ENCODE data around the gene VTCN1.
"Not testable (repeated sequence)": the region's sequence is repeated elsewhere in the genome, so short reads cannot be mapped to it uniquely, and the experiment has no call there.

VTCN1 gene

GRCh38 chr1:117107364-117107763 is 103.4 kb downstream of the VTCN1 start:
- DNase-seq, result no peak
- no peaks in the 10 kb centered on the region for H3K4me1 ChIP-seq (ENCODE audit: control insufficient read depth, insufficient read depth, low read length, poor library complexity, severe bottlenecking)
- H3K4me3 ChIP-seq (ENCODE audit: insufficient read depth, low read depth, low read length, poor library complexity, severe bottlenecking), result no peak overlapping the region
- no peaks in the 10 kb centered on the region for H3K36me3 ChIP-seq (ENCODE audit: control insufficient read depth, insufficient read depth, low read length)
- no peaks in the 10 kb centered on the region for H3K9me3 ChIP-seq (ENCODE audit: control insufficient read depth, low read length)
- no peak overlapping the region for H3K27ac ChIP-seq (ENCODE audit: insufficient read depth, low read length, poor library complexity, severe bottlenecking)
- H3K27me3 ChIP-seq (replicated peaks; ENCODE audit: control insufficient read depth, insufficient read depth, low read length, poor library complexity, severe bottlenecking), result no peaks in the 10 kb centered on the region

GRCh38 chr1:117106478-117106877 is 104.2 kb downstream of the VTCN1 start:
- Histone ChIP-seq H3K36me3 (ENCODE audit: control insufficient read depth, insufficient read depth, low read length) (no peaks in the 10 kb centered on the region), H3K27ac (ENCODE audit: insufficient read depth, low read length, poor library complexity, severe bottlenecking) (no peak overlapping the region)
- DNase-seq, result no peak

GRCh38 chr1:117105722-117106121 is 105.0 kb downstream of the VTCN1 start:
- no peaks in the 10 kb centered on the region for H3K4me1 ChIP-seq (ENCODE audit: control insufficient read depth, insufficient read depth, low read length, poor library complexity, severe bottlenecking)
- H3K27ac ChIP-seq (ENCODE audit: insufficient read depth, low read length, poor library complexity, severe bottlenecking), result no peak overlapping the region
- H3K9me3 ChIP-seq (ENCODE audit: control insufficient read depth, low read length), result no peaks in the 10 kb centered on the region
- no peaks in the 10 kb centered on the region for H3K27me3 ChIP-seq (replicated peaks; ENCODE audit: control insufficient read depth, insufficient read depth, low read length, poor library complexity, severe bottlenecking)
- H3K4me3 ChIP-seq (ENCODE audit: insufficient read depth, low read depth, low read length, poor library complexity, severe bottlenecking), result no peak overlapping the region
- no peak for DNase-seq
- peaks cover 2% of the 10 kb centered on the region for H3K36me3 ChIP-seq (ENCODE audit: control insufficient read depth, insufficient read depth, low read length)

More at GRCh38 chr1:117106478-117106877, 104.2 kb downstream of the VTCN1 start:
- Histone ChIP-seq H3K4me1 (ENCODE audit: control insufficient read depth, insufficient read depth, low read length, poor library complexity, severe bottlenecking) (no peaks in the 10 kb centered on the region), H3K9me3 (ENCODE audit: control insufficient read depth, low read length) (no peaks in the 10 kb centered on the region), H3K27me3 (replicated peaks; ENCODE audit: control insufficient read depth, insufficient read depth, low read length, poor library complexity, severe bottlenecking) (no peaks in the 10 kb centered on the region), H3K4me3 (ENCODE audit: insufficient read depth, low read depth, low read length, poor library complexity, severe bottlenecking) (no peak overlapping the region)

- Histone ChIP-seq H3K36me3 (ENCODE audit: control insufficient read depth, insufficient read depth, low read length) (peaks cover 9% of the 10 kb centered on the region), H3K9me3 (ENCODE audit: control insufficient read depth, low read length) (no peaks in the 10 kb centered on the region), H3K27ac (ENCODE audit: insufficient read depth, low read length, poor library complexity, severe bottlenecking) (no peak overlapping the region), H3K4me1 (ENCODE audit: control insufficient read depth, insufficient read depth, low read length, poor library complexity, severe bottlenecking) (no peaks in the 10 kb centered on the region), H3K4me3 (ENCODE audit: insufficient read depth, low read depth, low read length, poor library complexity, severe bottlenecking) (no peak overlapping the region), H3K27me3 (replicated peaks; ENCODE audit: control insufficient read depth, insufficient read depth, low read length, poor library complexity, severe bottlenecking) (no peaks in the 10 kb centered on the region)
- no peak for DNase-seq
These were observed 105.7 kb downstream of the VTCN1 start for GRCh38 chr1:117104986-117105385.

GRCh38 chr1:117101858-117102257 is 108.9 kb downstream of the VTCN1 start:
- H3K36me3 ChIP-seq (ENCODE audit: control insufficient read depth, insufficient read depth, low read length), result peaks cover 20% of the 10 kb centered on the region
- H3K9me3 ChIP-seq (ENCODE audit: control insufficient read depth, low read length); H3K27me3 ChIP-seq (replicated peaks; ENCODE audit: control insufficient read depth, insufficient read depth, low read length, poor library complexity, severe bottlenecking); DNase-seq; H3K27ac ChIP-seq (ENCODE audit: insufficient read depth, low read length, poor library complexity, severe bottlenecking); H3K4me3 ChIP-seq (ENCODE audit: insufficient read depth, low read depth, low read length, poor library complexity, severe bottlenecking); H3K4me1 ChIP-seq (ENCODE audit: control insufficient read depth, insufficient read depth, low read length, poor library complexity, severe bottlenecking): not testable (repeated sequence)

DNA sequence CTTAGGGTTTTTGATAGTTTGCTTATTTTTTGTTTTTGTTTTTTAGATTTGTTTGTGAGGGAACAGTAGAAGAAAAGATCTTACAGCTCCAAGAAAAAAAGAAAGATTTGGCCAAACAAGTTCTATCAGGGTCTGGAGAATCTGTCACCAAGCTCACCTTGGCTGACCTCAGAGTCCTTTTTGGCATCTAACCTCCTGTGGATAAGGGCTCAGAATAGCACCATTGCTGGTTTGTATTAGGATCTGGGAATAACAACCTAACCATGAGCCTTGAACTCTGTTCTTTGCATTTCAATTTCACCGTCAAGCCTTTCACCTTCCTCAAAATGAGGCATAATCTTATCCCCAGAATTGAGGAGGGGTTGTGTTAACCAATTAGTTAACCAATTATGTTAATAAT is 109.4 kb downstream of the VTCN1 start:
- Histone ChIP-seq H3K4me1 (ENCODE audit: control insufficient read depth, insufficient read depth, low read length, poor library complexity, severe bottlenecking) (no peaks in the 10 kb centered on the region), H3K36me3 (ENCODE audit: control insufficient read depth, insufficient read depth, low read length) (peaks cover 20% of the 10 kb centered on the region), H3K27me3 (replicated peaks; ENCODE audit: control insufficient read depth, insufficient read depth, low read length, poor library complexity, severe bottlenecking) (no peaks in the 10 kb centered on the region), H3K9me3 (ENCODE audit: control insufficient read depth, low read length) (no peaks in the 10 kb centered on the region), H3K4me3 (ENCODE audit: insufficient read depth, low read depth, low read length, poor library complexity, severe bottlenecking) (no peak overlapping the region), H3K27ac (ENCODE audit: insufficient read depth, low read length, poor library complexity, severe bottlenecking) (no peak overlapping the region)
- no peak for DNase-seq

DNA sequence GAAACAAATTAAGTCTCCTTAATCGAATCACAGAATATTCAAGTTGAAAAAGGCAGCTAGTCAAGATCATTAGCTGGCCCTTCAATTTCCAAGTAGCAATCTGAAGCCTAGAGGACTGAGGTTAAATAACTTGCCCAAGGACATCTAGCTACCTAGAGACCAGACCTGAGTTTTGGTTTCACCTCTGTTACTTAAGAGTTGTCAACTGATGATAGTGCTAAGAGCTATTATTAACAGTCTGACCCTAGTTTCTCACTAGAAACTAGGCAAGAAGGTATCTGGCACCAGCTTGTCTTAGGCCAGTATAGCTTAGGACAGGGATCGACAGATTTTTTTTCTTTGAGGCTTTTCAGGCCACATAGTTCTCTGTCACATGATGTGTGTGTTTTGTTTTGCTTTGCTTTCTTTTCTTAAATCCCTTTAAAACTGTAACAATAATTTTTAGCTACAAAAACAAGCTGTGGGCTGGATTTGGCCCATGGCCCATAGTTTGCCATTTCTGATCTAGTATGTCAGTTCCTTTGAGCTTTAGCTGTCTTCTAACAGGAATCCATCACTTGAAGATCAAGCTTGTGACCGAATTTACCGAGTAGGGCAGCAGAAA is 112.3 kb downstream of the VTCN1 start:
- DNase-seq, result no peak
- no peaks in the 10 kb centered on the region for H3K9me3 ChIP-seq (ENCODE audit: control insufficient read depth, low read length)
- no peak overlapping the region for H3K4me3 ChIP-seq (ENCODE audit: insufficient read depth, low read depth, low read length, poor library complexity, severe bottlenecking)
- H3K4me1 ChIP-seq (ENCODE audit: control insufficient read depth, insufficient read depth, low read length, poor library complexity, severe bottlenecking), result no peaks in the 10 kb centered on the region
- no peak overlapping the region for H3K27ac ChIP-seq (ENCODE audit: insufficient read depth, low read length, poor library complexity, severe bottlenecking)
- no peaks in the 10 kb centered on the region for H3K27me3 ChIP-seq (replicated peaks; ENCODE audit: control insufficient read depth, insufficient read depth, low read length, poor library complexity, severe bottlenecking)
- peaks cover 23% of the 10 kb centered on the region for H3K36me3 ChIP-seq (ENCODE audit: control insufficient read depth, insufficient read depth, low read length)

- no peak overlapping the region for H3K4me3 ChIP-seq (ENCODE audit: insufficient read depth, low read depth, low read length, poor library complexity, severe bottlenecking)
- peaks cover 23% of the 10 kb centered on the region for H3K36me3 ChIP-seq (ENCODE audit: control insufficient read depth, insufficient read depth, low read length)
- H3K4me1 ChIP-seq (ENCODE audit: control insufficient read depth, insufficient read depth, low read length, poor library complexity, severe bottlenecking), result no peaks in the 10 kb centered on the region
- H3K27me3 ChIP-seq (replicated peaks; ENCODE audit: control insufficient read depth, insufficient read depth, low read length, poor library complexity, severe bottlenecking), result no peaks in the 10 kb centered on the region
- H3K9me3 ChIP-seq (ENCODE audit: control insufficient read depth, low read length), result no peaks in the 10 kb centered on the region
- H3K27ac ChIP-seq (ENCODE audit: insufficient read depth, low read length, poor library complexity, severe bottlenecking), result no peak overlapping the region
- no peak for DNase-seq
These were observed 113.3 kb downstream of the VTCN1 start for GRCh38 chr1:117097443-117097842.

GRCh38 chr1:117096951-117097408 is 113.7 kb downstream of the VTCN1 start:
- no peak overlapping the region for H3K4me3 ChIP-seq (ENCODE audit: insufficient read depth, low read depth, low read length, poor library complexity, severe bottlenecking)
- no peaks in the 10 kb centered on the region for H3K27me3 ChIP-seq (replicated peaks; ENCODE audit: control insufficient read depth, insufficient read depth, low read length, poor library complexity, severe bottlenecking)
- H3K4me1 ChIP-seq (ENCODE audit: control insufficient read depth, insufficient read depth, low read length, poor library complexity, severe bottlenecking), result no peaks in the 10 kb centered on the region
- H3K36me3 ChIP-seq (ENCODE audit: control insufficient read depth, insufficient read depth, low read length), result peaks cover 23% of the 10 kb centered on the region
- H3K27ac ChIP-seq (ENCODE audit: insufficient read depth, low read length, poor library complexity, severe bottlenecking), result no peak overlapping the region
- no peaks in the 10 kb centered on the region for H3K9me3 ChIP-seq (ENCODE audit: control insufficient read depth, low read length)
- no peak for DNase-seq

- H3K27me3 ChIP-seq (replicated peaks; ENCODE audit: control insufficient read depth, insufficient read depth, low read length, poor library complexity, severe bottlenecking), result no peaks in the 10 kb centered on the region
- H3K9me3 ChIP-seq (ENCODE audit: control insufficient read depth, low read length), result no peaks in the 10 kb centered on the region
- no peak for DNase-seq
- H3K27ac ChIP-seq (ENCODE audit: insufficient read depth, low read length, poor library complexity, severe bottlenecking), result no peak overlapping the region
- peaks cover 14% of the 10 kb centered on the region for H3K36me3 ChIP-seq (ENCODE audit: control insufficient read depth, insufficient read depth, low read length)
- no peak overlapping the region for H3K4me3 ChIP-seq (ENCODE audit: insufficient read depth, low read depth, low read length, poor library complexity, severe bottlenecking)
- H3K4me1 ChIP-seq (ENCODE audit: control insufficient read depth, insufficient read depth, low read length, poor library complexity, severe bottlenecking), result no peaks in the 10 kb centered on the region
These were observed 115.7 kb downstream of the VTCN1 start for GRCh38 chr1:117094841-117095604.
